NB4 (cell line): Measurements from ENCODE around the gene PAK6.

Experiments used
- CTCF ChIP-seq: IDR thresholded peaks from one replicate; pipeline ENCODE4 v1.5.1; 2012; ENCODE audit warnings: low read depth, low read length
- MAX ChIP-seq: IDR thresholded peaks from 2 replicates; pipeline ENCODE4 v1.6.1; 2011; ENCODE audit warnings: low read depth, low read length
- POLR2A ChIP-seq: IDR thresholded peaks from 2 replicates; pipeline ENCODE4 v1.6.1; 2011; ENCODE audit warnings: mild to moderate bottlenecking; ENCODE audit not compliant: insufficient read length; ENCODE audit errors: extremely low read depth

GRCh38 chr15:40302981-40303380 lies 64.1 kb downstream of the PAK6 start:
- TF ChIP-seq POLR2A, result no peak
- TF ChIP-seq CTCF, result no peak
- TF ChIP-seq MAX, result no peak
